Hepatocyte (in vitro differentiated cells): ENCODE data around the gene ZNF576. TPM values are rescaled to one million over a fixed set of nuclear protein-coding genes. Genes with fewer than 3 reads are reported as not detected.

Source experiments
- DNase-seq: peaks from one replicate; pipeline ENCODE4 v3.0.0-alpha.2; 2016; ENCODE audit warnings: low spot score
- H2AFZ ChIP-seq: fragments of 200-600 bp; sonication (generic); 2 replicates; pipeline ENCODE4 v1.6.0; 2016; ENCODE audit warnings: antibody characterized with exemption, mild to moderate bottlenecking
- H3K27ac ChIP-seq: fragments of 200-600 bp; sonication (generic); 2 replicates; pipeline ENCODE4 v1.5.1; 2016; ENCODE audit warnings: mild to moderate bottlenecking
- H3K27me3 ChIP-seq: fragments of 200-600 bp; sonication (generic); 2 replicates; pipeline ENCODE4 v1.6.1; 2016
- H3K36me3 ChIP-seq: fragments of 200-600 bp; sonication (generic); replicated peaks from 2 replicates; pipeline ENCODE4 v1.5.1; 2016; ENCODE audit warnings: low read depth; ENCODE audit not compliant: insufficient read depth
- H3K4me1 ChIP-seq: fragments of 200-600 bp; sonication (generic); 2 replicates; pipeline ENCODE4 v1.5.1; 2016; ENCODE audit warnings: mild to moderate bottlenecking, moderate library complexity; ENCODE audit not compliant: insufficient read depth
- H3K4me2 ChIP-seq: fragments of 200-600 bp; sonication (generic); 2 replicates; pipeline ENCODE4 v1.6.0; 2016
- H3K4me3 ChIP-seq: fragments of 200-600 bp; sonication (generic); 2 replicates; pipeline ENCODE4 v1.5.1; 2016; ENCODE audit warnings: mild to moderate bottlenecking
- H3K79me2 ChIP-seq: fragments of 200-600 bp; sonication (generic); 2 replicates; pipeline ENCODE4 v1.6.0; 2017; ENCODE audit warnings: mild to moderate bottlenecking
- H3K9me2 ChIP-seq: fragments of 200-600 bp; sonication (generic); replicated peaks from 2 replicates; pipeline ENCODE4 v1.6.0; 2017; ENCODE audit warnings: mild to moderate bottlenecking; ENCODE audit not compliant: insufficient read depth
- H3K9me3 ChIP-seq: fragments of 200-600 bp; sonication (generic); 2 replicates; pipeline ENCODE4 v1.5.1; 2016; ENCODE audit warnings: low read depth, mild to moderate bottlenecking
- H4K20me1 ChIP-seq: fragments of 200-600 bp; sonication (generic); 2 replicates; pipeline ENCODE4 v1.6.0; 2016; ENCODE audit warnings: mild to moderate bottlenecking; ENCODE audit not compliant: insufficient read depth, poor library complexity, severe bottlenecking
- EZH2 ChIP-seq: fragments of 200-600 bp; sonication (generic); IDR thresholded peaks from 2 replicates; pipeline ENCODE4 v1.6.1; 2016; ENCODE audit warnings: antibody characterized with exemption, mild to moderate bottlenecking, borderline replicate concordance
- EZH2phosphoT487 ChIP-seq: fragments of 200-600 bp; sonication (generic); IDR thresholded peaks from one replicate; pipeline ENCODE4 v1.6.1; 2018; ENCODE audit warnings: antibody characterized with exemption, mild to moderate bottlenecking, low read depth, moderate library complexity; ENCODE audit not compliant: unreplicated experiment, severe bottlenecking
- WGBS: methylation state at CpG from one replicate; pipeline ENCODE4 v1.1.6; 2016; ENCODE audit warnings: low lambda C conversion rate; ENCODE audit errors: missing lambda C conversion rate; 5-methylcytosine and 5-hydroxymethylcytosine counted together
- polyA plus RNA-seq: library from polyadenylated mRNA; unstranded; fragments of >200 nt; fragmentation: Nextera tagmentation; extraction: Ambion mirVana; gene quantifications from 2 replicates; pipeline ENCODE4 v1.2.1, GENCODE V29; 2016
- total RNA-seq: library from RNA; depleted of rRNA; stranded (reverse); fragments of >200 nt; gene quantifications from 2 replicates; pipeline ENCODE4 v1.2.3, GENCODE V29; 2014
- TF ChIP-seq, protein P1 (sequence below): fragments of 200-600 bp; sonication (generic); IDR thresholded peaks from 2 replicates; pipeline ENCODE4 v1.5.1; 2016; ENCODE audit warnings: antibody characterized with exemption, mild to moderate bottlenecking; ENCODE audit not compliant: poor library complexity

The ZNF576 gene
- total and polyA plus RNA-seq, 2 experiments from 2014 or later: 16.1 to 16.2 TPM

DNA sequence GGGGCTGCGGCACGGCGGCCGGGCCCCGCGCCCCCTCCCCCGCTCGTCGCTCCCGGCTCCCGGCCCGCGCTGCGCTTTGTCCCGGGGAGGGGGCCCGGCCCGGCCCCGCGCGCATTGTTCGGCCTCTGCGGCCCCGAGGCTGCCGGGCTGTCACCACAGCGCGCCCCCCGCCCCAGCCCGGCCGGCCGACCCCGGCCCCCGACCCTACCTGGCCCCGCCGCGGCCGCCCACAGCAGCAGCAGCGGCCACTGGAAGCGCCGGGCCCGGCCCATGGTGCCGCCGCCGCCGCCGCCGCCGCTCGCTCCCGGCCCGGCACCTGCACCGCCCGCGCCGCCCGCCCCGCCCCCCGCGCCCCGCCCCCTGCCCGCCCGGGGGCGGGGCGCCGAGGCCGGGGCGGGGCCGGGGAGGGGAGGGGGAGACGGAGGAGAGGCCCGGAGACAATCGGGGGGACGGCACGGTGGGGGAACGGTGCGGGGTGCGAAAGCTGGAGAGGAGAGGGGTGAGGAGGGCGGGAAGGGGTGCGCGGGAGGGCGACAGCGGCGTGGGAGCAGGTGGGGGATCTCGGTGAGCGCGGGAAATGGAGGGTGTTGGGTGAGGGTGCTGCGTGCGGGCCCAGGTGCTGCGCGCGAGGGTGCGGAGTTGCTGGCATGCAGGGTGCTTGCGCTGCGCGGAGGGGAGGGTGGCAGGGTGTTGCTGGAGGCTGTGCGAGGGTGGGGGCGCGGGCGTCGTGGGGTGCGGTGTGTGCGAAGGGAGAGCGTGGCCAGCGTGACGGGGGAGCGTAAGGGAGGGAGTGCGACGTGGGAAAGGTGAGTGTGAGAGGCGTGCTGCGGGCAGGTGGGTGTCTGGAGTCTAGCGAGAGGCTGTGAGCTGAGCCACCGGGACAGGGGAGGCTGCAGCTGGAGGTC is 43.4 kb downstream of the ZNF576 start, which contains the start of gene CADM4:
Gene CADM4, minus strand, starts transcription at position 332 of the 905 bp plus-strand sequence. Its CDS starts 60 bp downstream, at position 272.
- 3% methylated on average over 5 of the region's 110 CpGs for WGBS
- Histone ChIP-seq H3K36me3 (no peaks in the 10 kb centered on the region), H4K20me1 (no peaks in the 10 kb centered on the region), H3K27me3 (no peaks in the 10 kb centered on the region), H3K4me1 (peaks cover 20% of the 10 kb centered on the region), H3K27ac (no peak within 1 kb of the TSS), H3K9me3 (no peaks in the 10 kb centered on the region), H2AFZ (peak within 1 kb of the TSS; percentile 88), H3K4me3 (peak within 1 kb of the TSS; percentile 75), H3K9me2 (no peaks in the 10 kb centered on the region), H3K79me2 (no peaks in the 10 kb centered on the region), H3K4me2 (peak within 1 kb of the TSS; percentile 98)
- peak; percentile 63 for DNase-seq
- TF ChIP-seq EZH2phosphoT487 (no peak), EZH2 (no peak)
- TF ChIP-seq, protein P1, sequence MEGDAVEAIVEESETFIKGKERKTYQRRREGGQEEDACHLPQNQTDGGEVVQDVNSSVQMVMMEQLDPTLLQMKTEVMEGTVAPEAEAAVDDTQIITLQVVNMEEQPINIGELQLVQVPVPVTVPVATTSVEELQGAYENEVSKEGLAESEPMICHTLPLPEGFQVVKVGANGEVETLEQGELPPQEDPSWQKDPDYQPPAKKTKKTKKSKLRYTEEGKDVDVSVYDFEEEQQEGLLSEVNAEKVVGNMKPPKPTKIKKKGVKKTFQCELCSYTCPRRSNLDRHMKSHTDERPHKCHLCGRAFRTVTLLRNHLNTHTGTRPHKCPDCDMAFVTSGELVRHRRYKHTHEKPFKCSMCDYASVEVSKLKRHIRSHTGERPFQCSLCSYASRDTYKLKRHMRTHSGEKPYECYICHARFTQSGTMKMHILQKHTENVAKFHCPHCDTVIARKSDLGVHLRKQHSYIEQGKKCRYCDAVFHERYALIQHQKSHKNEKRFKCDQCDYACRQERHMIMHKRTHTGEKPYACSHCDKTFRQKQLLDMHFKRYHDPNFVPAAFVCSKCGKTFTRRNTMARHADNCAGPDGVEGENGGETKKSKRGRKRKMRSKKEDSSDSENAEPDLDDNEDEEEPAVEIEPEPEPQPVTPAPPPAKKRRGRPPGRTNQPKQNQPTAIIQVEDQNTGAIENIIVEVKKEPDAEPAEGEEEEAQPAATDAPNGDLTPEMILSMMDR: no peak

DNA sequence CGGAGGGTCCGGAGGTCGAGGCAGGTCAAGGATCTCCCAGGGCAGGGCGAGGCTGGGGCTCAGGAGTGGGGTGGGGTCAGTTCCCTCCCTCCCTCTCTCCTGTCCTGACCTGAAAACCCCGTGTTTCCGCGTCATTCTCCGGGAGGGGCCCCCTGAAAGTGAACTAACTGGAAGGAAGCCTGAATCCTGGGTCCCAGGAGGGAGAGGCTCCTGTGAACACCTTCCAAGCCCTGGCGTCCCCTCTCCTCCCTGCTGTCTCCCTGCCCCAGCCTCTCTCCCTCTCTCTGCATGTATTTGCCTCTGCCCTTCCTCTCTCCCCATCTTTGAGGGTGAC is 44.0 kb downstream of the ZNF576 start:
- DNase-seq: no peak
- Histone ChIP-seq H3K27ac (no peak overlapping the region), H3K9me3 (no peaks in the 10 kb centered on the region), H3K4me3 (no peak overlapping the region), H3K36me3 (no peaks in the 10 kb centered on the region), H3K4me1 (peaks cover 14% of the 10 kb centered on the region), H3K4me2 (peak overlapping the region; percentile 98), H4K20me1 (no peaks in the 10 kb centered on the region), H3K79me2 (no peaks in the 10 kb centered on the region), H2AFZ (peak overlapping the region; percentile 88), H3K27me3 (no peaks in the 10 kb centered on the region), H3K9me2 (no peaks in the 10 kb centered on the region)
- WGBS: 26% methylated on average over 7 of the region's 9 CpGs
- TF ChIP-seq, protein P1: no peak

DNA sequence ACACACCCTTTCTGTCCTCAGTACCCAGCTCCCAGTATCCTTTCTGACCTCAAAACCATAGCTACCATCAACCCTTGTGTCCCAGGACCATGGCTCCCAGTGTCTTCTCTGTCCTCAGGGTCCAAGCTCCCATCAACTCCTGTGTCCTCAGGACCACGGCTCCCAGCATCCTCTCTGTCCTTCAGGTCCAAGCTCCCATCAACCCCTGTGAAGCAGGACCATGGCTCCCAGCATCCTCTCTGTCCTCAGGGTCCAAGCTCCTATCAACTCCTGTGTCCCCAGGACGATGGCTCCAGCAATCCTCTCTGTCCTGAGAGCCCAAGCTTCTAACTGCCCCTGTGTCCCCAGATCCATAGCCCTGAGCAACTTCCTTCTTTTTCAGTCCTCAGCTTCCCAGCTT is 44.9 kb downstream of the ZNF576 start:
- peaks cover 13% of the 10 kb centered on the region for H3K4me1 ChIP-seq
- H3K27ac ChIP-seq: no peak overlapping the region
- H3K9me3 ChIP-seq: no peaks in the 10 kb centered on the region
- H4K20me1 ChIP-seq: no peaks in the 10 kb centered on the region
- no peaks in the 10 kb centered on the region for H3K79me2 ChIP-seq
- no peaks in the 10 kb centered on the region for H3K9me2 ChIP-seq
- H3K4me2 ChIP-seq: no peak overlapping the region
- no peak for DNase-seq
- no peaks in the 10 kb centered on the region for H3K27me3 ChIP-seq
- 74% methylated on average over 2 of the region's 2 CpGs for WGBS
- H3K4me3 ChIP-seq: no peak overlapping the region
- no peak for TF ChIP-seq EZH2
- TF ChIP-seq, protein P1: no peak
- TF ChIP-seq EZH2phosphoT487: no peak
- H3K36me3 ChIP-seq: no peaks in the 10 kb centered on the region
- no peak overlapping the region for H2AFZ ChIP-seq
